ENCODE measurements around the gene LRRFIP1. TPM values are rescaled to one million over a fixed set of nuclear protein-coding genes. Genes with fewer than 3 reads are reported as not detected.

Gene LRRFIP1
- total RNA-seq: 100 to 1,000 TPM; 142 to 213 (median 191) TPM

DNA sequence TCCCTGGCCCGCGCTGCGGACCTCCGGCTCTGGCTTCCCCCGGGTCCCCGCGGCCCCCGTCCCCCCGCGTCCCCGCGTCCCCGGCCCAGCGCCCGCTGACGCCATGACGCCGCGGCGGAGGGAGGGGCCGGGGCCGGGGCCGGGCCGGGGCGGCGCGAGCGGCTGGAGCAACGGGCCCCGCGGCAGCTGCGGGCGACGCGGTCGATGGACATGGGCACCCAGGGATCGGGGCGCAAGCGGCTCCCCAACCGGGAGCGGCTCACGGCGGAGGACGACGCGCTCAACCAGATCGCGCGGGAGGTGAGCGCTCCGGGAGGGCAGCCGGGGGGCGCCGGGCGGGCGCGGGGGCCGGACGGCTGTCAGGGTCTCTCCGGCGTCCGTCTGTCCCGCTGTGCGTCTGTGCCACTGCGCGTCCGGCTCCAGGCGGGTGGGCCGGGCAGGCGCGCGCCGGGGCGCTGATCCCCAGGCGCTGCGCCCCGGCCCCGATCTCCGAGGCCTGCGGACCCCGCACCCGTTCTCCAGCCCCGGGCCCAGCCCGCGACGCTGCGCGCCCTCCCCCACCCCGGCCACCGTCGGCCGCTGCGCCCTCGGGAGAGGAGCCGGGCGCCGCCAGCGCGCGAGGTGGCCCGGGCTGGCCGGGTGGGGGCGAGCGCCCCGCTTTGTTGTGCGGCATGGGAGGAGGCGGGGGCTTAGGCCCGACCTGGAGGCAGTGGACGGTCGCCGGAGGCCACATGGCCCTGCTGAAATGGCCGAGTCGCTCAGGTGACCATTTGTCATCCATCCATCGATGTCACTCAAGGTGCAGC lies at the start of gene LRRFIP1:
Gene LRRFIP1 (plus strand): TSS at position 147 of the 806 bp plus-strand sequence. CDS start 58 bp downstream, at position 205.
- intact Hi-C loops (cut with DNase I): no loop called here
- DNase-seq (ENCODE audit: extremely low spot score): no peak

DNA sequence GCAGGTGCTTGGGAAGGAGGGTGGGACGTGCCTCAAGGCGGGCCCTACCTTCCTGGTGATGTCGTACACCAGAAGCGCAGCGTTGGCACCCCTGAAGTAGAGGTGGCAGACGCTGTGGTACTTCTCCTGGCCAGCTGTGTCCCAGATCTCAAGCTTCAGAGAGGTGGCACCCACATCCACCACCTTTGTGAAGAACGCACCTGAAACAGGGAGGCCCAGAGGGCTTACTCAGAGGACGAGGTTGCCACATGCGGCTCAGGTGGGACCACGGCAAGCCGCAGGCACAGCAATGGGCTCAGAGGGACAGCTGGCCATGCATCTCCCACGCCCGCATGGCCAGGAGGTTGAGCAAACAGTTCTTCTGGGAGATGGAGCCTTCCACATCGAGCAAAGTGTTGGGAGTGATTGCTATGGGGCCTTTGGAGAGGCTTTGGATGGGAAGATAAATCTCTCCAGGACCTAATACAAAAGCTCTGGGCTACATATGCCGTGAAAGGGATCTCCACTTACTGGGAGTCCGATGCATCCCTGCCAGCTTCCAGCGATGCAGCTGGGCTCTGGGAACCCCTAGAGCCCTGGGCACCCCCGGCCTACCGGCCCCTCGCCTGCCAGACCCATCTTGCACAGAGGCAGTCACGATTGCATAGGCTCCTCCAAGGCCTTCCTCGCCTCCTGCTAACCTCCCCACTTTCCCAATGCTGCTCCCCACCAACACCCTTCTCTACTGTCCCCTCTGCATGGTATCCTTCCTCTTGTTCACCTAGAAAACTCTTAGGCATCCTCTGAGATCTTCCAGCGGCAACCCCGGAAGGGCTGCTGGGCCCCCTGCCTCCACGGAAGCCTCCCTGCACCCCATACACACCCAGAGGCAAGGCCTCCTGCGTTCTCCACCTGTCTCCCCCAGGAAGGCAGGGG lies 49.2 kb upstream of the LRRFIP1 start:
- Histone ChIP-seq H3K27ac (replicated peaks in 1 of 4) (no peak overlapping the region), H3K27me3 (no peaks in the 10 kb centered on the region), H3K4me3 (no peak overlapping the region), H3K4me1 (peaks cover 17 to 36% (median 31%) of the 10 kb centered on the region in 4 donors), H3K36me3 (no peaks in the 10 kb centered on the region), H3K9me3 (no peaks in the 10 kb centered on the region)
- no peak for DNase-seq (ENCODE audit: extremely low spot score)
- intact Hi-C loops (cut with DNase I): loop anchor here (10.0 kb wide), 3 partner anchors 163 to 483 kb away; partner anchors contain the start of gene COL6A3
- TF ChIP-seq POLR2AphosphoS5 (IDR thresholded peaks at IDR 0.05) (no peak), CTCF (IDR thresholded peaks at IDR 0.05) (no peak), EP300 (IDR thresholded peaks at IDR 0.05) (no peak), POLR2A (IDR thresholded peaks at IDR 0.05; ENCODE audit: low read depth) (no peak)
- 93% methylated on average over 26 of the region's 26 CpGs for WGBS

More for the DNA sequence above, at the start of gene LRRFIP1:
- Histone ChIP-seq H3K36me3 (peaks cover 0 to 9% (median 2%) of the 10 kb centered on the region in 4 donors), H3K27me3 (no peaks in the 10 kb centered on the region), H3K9me3 (no peaks in the 10 kb centered on the region), H3K4me3 (peak within 1 kb of the TSS; percentile 83 to 95 (median 86)), H3K27ac (replicated peaks in 1 of 4) (peak within 1 kb of the TSS; percentile 89 to 92 (median 90)), H3K4me1 (peaks cover 40 to 69% (median 64%) of the 10 kb centered on the region in 4 donors)
- peak; percentile 24 to 65 for TF ChIP-seq POLR2AphosphoS5 (IDR thresholded peaks at IDR 0.05)
- peak; percentile 12 to 24 (median 14) for TF ChIP-seq CTCF (IDR thresholded peaks at IDR 0.05)
- peak; percentile 27 for TF ChIP-seq POLR2A (IDR thresholded peaks at IDR 0.05; ENCODE audit: low read depth)
- no peak for TF ChIP-seq EP300 (IDR thresholded peaks at IDR 0.05)
- 1% methylated on average over 14 of the region's 114 CpGs for WGBS

- no peaks in the 10 kb centered on the region for H3K27me3 ChIP-seq
- no peaks in the 10 kb centered on the region for H3K9me3 ChIP-seq
- H3K27ac ChIP-seq (replicated peaks in 1 of 4): peak overlapping the region; percentile 71 to 81 (median 74)
- TF ChIP-seq EP300 (IDR thresholded peaks at IDR 0.05) (no peak), POLR2A (IDR thresholded peaks at IDR 0.05; ENCODE audit: low read depth) (no peak), CTCF (IDR thresholded peaks at IDR 0.05) (no peak), POLR2AphosphoS5 (IDR thresholded peaks at IDR 0.05) (no peak)
- peaks cover 14 to 20% (median 18%) of the 10 kb centered on the region in 4 donors for H3K4me1 ChIP-seq
- no peak for DNase-seq (ENCODE audit: extremely low spot score)
- no peaks in the 10 kb centered on the region for H3K36me3 ChIP-seq
- 84% methylated on average over 6 of the region's 6 CpGs for WGBS
- intact Hi-C loops (cut with DNase I): loop anchor here (2.0 to 5.0 kb wide), 2 partner anchors 86 to 165 kb away; no protein-coding TSS in a partner anchor
- H3K4me3 ChIP-seq: peak overlapping the region in 2 of 4 donors; percentile 35 to 37
These were observed 46.1 kb upstream of the LRRFIP1 start for GRCh38 chr2:237581326-237581725.

DNA sequence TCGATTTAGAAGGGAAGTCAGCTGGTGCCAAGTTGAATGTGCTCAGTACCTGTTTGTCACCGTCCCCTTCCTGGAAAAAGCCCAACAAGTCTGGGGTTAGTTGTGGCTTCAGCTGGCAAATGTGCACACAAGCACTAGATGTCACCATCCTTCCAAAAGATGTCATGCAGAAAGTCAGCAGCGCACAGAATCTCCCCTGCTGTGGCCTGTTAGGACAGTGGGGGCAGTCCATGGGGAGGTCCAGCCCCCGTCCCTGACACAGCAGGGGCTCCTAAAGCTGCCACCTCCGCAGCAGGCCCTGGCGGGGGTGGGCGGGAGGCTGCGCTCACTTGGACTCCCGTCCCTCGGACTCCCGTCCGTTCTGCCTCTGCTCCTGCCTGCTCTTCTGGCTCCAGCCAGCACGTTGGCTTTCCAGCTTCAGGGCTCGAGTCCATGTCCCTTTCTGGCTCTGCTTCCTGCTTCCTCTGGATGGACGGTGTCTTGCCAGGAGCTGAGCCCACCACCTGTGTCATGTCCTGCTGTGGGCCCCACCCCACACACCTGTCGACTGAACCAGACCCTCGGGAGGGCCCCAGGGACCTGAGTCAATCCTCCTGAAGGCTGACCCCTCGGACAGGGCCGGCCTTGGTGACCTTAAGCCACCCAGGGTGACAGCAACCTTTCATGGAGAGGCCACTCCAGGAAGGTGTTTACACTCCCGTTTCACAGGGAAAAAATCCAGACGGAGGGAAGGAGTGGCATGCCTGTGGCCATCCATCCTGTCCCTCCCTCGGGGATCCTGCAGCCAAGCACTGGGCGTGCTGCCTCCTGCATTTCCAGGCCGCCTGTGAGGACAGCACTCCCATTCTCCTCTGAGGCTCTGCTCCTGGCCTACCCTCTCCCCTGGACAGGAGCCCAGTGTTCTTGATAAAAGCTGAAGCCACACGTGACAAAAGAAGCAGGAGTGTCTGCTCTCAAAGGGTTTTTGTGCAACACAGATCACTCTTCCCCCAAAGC lies 45.3 kb upstream of the LRRFIP1 start:
- H3K27me3 ChIP-seq: no peaks in the 10 kb centered on the region
- peak overlapping the region; percentile 35 to 48 (median 38) for H3K4me3 ChIP-seq
- intact Hi-C loops (cut with DNase I): loop anchor here (2.0 to 5.0 kb wide), 2 partner anchors 85 to 165 kb away; no protein-coding TSS in a partner anchor
- H3K9me3 ChIP-seq: no peaks in the 10 kb centered on the region
- peak overlapping the region; percentile 71 to 81 (median 74) for H3K27ac ChIP-seq (replicated peaks in 1 of 4)
- DNase-seq (ENCODE audit: extremely low spot score): no peak
- H3K36me3 ChIP-seq: no peaks in the 10 kb centered on the region
- H3K4me1 ChIP-seq: peaks cover 14 to 20% (median 18%) of the 10 kb centered on the region in 4 donors
- peak; percentile 34 to 36 for TF ChIP-seq POLR2AphosphoS5 (IDR thresholded peaks at IDR 0.05)
- no peak for TF ChIP-seq POLR2A (IDR thresholded peaks at IDR 0.05; ENCODE audit: low read depth)
- TF ChIP-seq EP300 (IDR thresholded peaks at IDR 0.05): no peak
- TF ChIP-seq CTCF (IDR thresholded peaks at IDR 0.05): peak; percentile 47 to 70 (median 60)
- WGBS: 19% methylated on average over 25 of the region's 25 CpGs

Measured in esophagus muscularis mucosa (tissue), 4 donors.